ENCODE results near the gene MRPS12.
"Not testable (repeated sequence)": the region's sequence is repeated elsewhere in the genome, so short reads cannot be mapped to it uniquely, and the experiment has no call there.

MRPS12 gene

GRCh38 chr19:38922482-38922881, 8.3 kb upstream of the MRPS12 start:
- no peaks in the 10 kb centered on the region for H3K4me1 ChIP-seq (ENCODE audit: insufficient read depth, low read length)
- no peaks in the 10 kb centered on the region for H3K27me3 ChIP-seq (ENCODE audit: control insufficient read depth in 1 of 2, insufficient read depth in 2 of 2, low read length in 2 of 2)
- no peaks in the 10 kb centered on the region for H3K9me3 ChIP-seq (ENCODE audit: low read length)
- H3K9ac ChIP-seq (ENCODE audit: low read length) = no peak overlapping the region
- H3K4me3 ChIP-seq (ENCODE audit: low read depth in 1 of 2, low read length in 2 of 2) = no peak overlapping the region
- no peak overlapping the region for H3K27ac ChIP-seq (ENCODE audit: low read depth, low read length)
- H3K36me3 ChIP-seq (ENCODE audit: insufficient read depth, low read length) = peaks cover 8% of the 10 kb centered on the region

GRCh38 chr19:38924388-38924787, 6.4 kb upstream of the MRPS12 start:
- Histone ChIP-seq H3K9ac (ENCODE audit: low read length) (no peak overlapping the region), H3K4me3 (ENCODE audit: low read depth in 1 of 2, low read length in 2 of 2) (no peak overlapping the region), H3K27me3 (ENCODE audit: control insufficient read depth in 1 of 2, insufficient read depth in 2 of 2, low read length in 2 of 2) (no peaks in the 10 kb centered on the region), H3K36me3 (ENCODE audit: insufficient read depth, low read length) (peaks cover 8% of the 10 kb centered on the region), H3K9me3 (ENCODE audit: low read length) (no peaks in the 10 kb centered on the region), H3K4me1 (ENCODE audit: insufficient read depth, low read length) (peaks cover 2% of the 10 kb centered on the region), H3K27ac (ENCODE audit: low read depth, low read length) (no peak overlapping the region)

GRCh38 chr19:38928391-38929001, 2.2 kb upstream of the MRPS12 start:
- H3K27ac ChIP-seq (ENCODE audit: low read depth, low read length) = no peak overlapping the region
- peaks cover 17% of the 10 kb centered on the region for H3K36me3 ChIP-seq (ENCODE audit: insufficient read depth, low read length)
- H3K9ac ChIP-seq (ENCODE audit: low read length) = no peak overlapping the region
- H3K4me3 ChIP-seq (ENCODE audit: low read depth in 1 of 2, low read length in 2 of 2) = no peak overlapping the region
- no peaks in the 10 kb centered on the region for H3K9me3 ChIP-seq (ENCODE audit: low read length)
- no peaks in the 10 kb centered on the region for H3K27me3 ChIP-seq (ENCODE audit: control insufficient read depth in 1 of 2, insufficient read depth in 2 of 2, low read length in 2 of 2)
- H3K4me1 ChIP-seq (ENCODE audit: insufficient read depth, low read length) = peaks cover 20% of the 10 kb centered on the region

- Histone ChIP-seq H3K9me3 (ENCODE audit: low read length) (no peaks in the 10 kb centered on the region), H3K9ac (ENCODE audit: low read length) (peak within 1 kb of the TSS; percentile 64), H3K27me3 (ENCODE audit: control insufficient read depth in 1 of 2, insufficient read depth in 2 of 2, low read length in 2 of 2) (no peaks in the 10 kb centered on the region), H3K36me3 (ENCODE audit: insufficient read depth, low read length) (peaks cover 9% of the 10 kb centered on the region), H3K4me3 (ENCODE audit: low read depth in 1 of 2, low read length in 2 of 2) (peak within 1 kb of the TSS; percentile 79 to 94), H3K4me1 (ENCODE audit: insufficient read depth, low read length) (peaks cover 20% of the 10 kb centered on the region), H3K27ac (ENCODE audit: low read depth, low read length) (peak within 1 kb of the TSS; percentile 70)
These were observed 592 bp upstream of the MRPS12 start, which contains the start of gene SARS2 for GRCh38 chr19:38929929-38930775. Gene SARS2 (minus strand): TSS chr19:38930763. CDS start chr19:38930736, 27 bp downstream.

GRCh38 chr19:38931521-38931793, 713 bp downstream of the MRPS12 start:
- Histone ChIP-seq H3K9ac (ENCODE audit: low read length) (peak overlapping the region; percentile 64), H3K4me1 (ENCODE audit: insufficient read depth, low read length) (peaks cover 20% of the 10 kb centered on the region), H3K36me3 (ENCODE audit: insufficient read depth, low read length) (peaks cover 9% of the 10 kb centered on the region), H3K9me3 (ENCODE audit: low read length) (no peaks in the 10 kb centered on the region), H3K27ac (ENCODE audit: low read depth, low read length) (peak overlapping the region; percentile 70), H3K27me3 (ENCODE audit: control insufficient read depth in 1 of 2, insufficient read depth in 2 of 2, low read length in 2 of 2) (no peaks in the 10 kb centered on the region), H3K4me3 (ENCODE audit: low read depth in 1 of 2, low read length in 2 of 2) (peak overlapping the region; percentile 79 to 94)

GRCh38 chr19:38932425-38933179, 1.9 kb downstream of the MRPS12 start:
- Histone ChIP-seq H3K9ac (ENCODE audit: low read length) (no peak overlapping the region), H3K9me3 (ENCODE audit: low read length) (no peaks in the 10 kb centered on the region), H3K27me3 (ENCODE audit: control insufficient read depth in 1 of 2, insufficient read depth in 2 of 2, low read length in 2 of 2) (no peaks in the 10 kb centered on the region), H3K4me3 (ENCODE audit: low read depth in 1 of 2, low read length in 2 of 2) (no peak overlapping the region), H3K4me1 (ENCODE audit: insufficient read depth, low read length) (peaks cover 20% of the 10 kb centered on the region), H3K27ac (ENCODE audit: low read depth, low read length) (no peak overlapping the region), H3K36me3 (ENCODE audit: insufficient read depth, low read length) (peaks cover 9% of the 10 kb centered on the region)

- Histone ChIP-seq H3K4me1 (ENCODE audit: insufficient read depth, low read length) (peaks cover 20% of the 10 kb centered on the region), H3K27ac (ENCODE audit: low read depth, low read length) (no peak overlapping the region), H3K9me3 (ENCODE audit: low read length) (no peaks in the 10 kb centered on the region), H3K36me3 (ENCODE audit: insufficient read depth, low read length) (peaks cover 9% of the 10 kb centered on the region), H3K4me3 (ENCODE audit: low read depth in 1 of 2, low read length in 2 of 2) (no peak overlapping the region), H3K27me3 (ENCODE audit: control insufficient read depth in 1 of 2, insufficient read depth in 2 of 2, low read length in 2 of 2) (no peaks in the 10 kb centered on the region), H3K9ac (ENCODE audit: low read length) (no peak overlapping the region)
These were observed 2.8 kb downstream of the MRPS12 start for GRCh38 chr19:38933544-38933943.

GRCh38 chr19:38939957-38940356, 9.2 kb downstream of the MRPS12 start:
- no peak overlapping the region for H3K4me3 ChIP-seq (ENCODE audit: low read depth in 1 of 2, low read length in 2 of 2)
- H3K9me3 ChIP-seq (ENCODE audit: low read length) = no peaks in the 10 kb centered on the region
- H3K27ac ChIP-seq (ENCODE audit: low read depth, low read length) = no peak overlapping the region
- no peak overlapping the region for H3K9ac ChIP-seq (ENCODE audit: low read length)
- no peaks in the 10 kb centered on the region for H3K27me3 ChIP-seq (ENCODE audit: control insufficient read depth in 1 of 2, insufficient read depth in 2 of 2, low read length in 2 of 2)
- peaks cover 6% of the 10 kb centered on the region for H3K36me3 ChIP-seq (ENCODE audit: insufficient read depth, low read length)
- no peaks in the 10 kb centered on the region for H3K4me1 ChIP-seq (ENCODE audit: insufficient read depth, low read length)

- H3K27ac ChIP-seq (ENCODE audit: low read depth, low read length); H3K9me3 ChIP-seq (ENCODE audit: low read length); H3K4me3 ChIP-seq (ENCODE audit: low read depth in 1 of 2, low read length in 2 of 2); H3K27me3 ChIP-seq (ENCODE audit: control insufficient read depth in 1 of 2, insufficient read depth in 2 of 2, low read length in 2 of 2); H3K4me1 ChIP-seq (ENCODE audit: insufficient read depth, low read length); H3K9ac ChIP-seq (ENCODE audit: low read length): not testable (repeated sequence)
- peaks cover 16% of the 10 kb centered on the region for H3K36me3 ChIP-seq (ENCODE audit: insufficient read depth, low read length)
These were observed 10.7 kb downstream of the MRPS12 start for GRCh38 chr19:38941466-38941865.

GRCh38 chr19:38941979-38942378, 11.2 kb downstream of the MRPS12 start:
- Histone ChIP-seq H3K27me3 (ENCODE audit: control insufficient read depth in 1 of 2, insufficient read depth in 2 of 2, low read length in 2 of 2) (no peaks in the 10 kb centered on the region), H3K9me3 (ENCODE audit: low read length) (no peaks in the 10 kb centered on the region), H3K36me3 (ENCODE audit: insufficient read depth, low read length) (peaks cover 21% of the 10 kb centered on the region), H3K4me3 (ENCODE audit: low read depth in 1 of 2, low read length in 2 of 2) (no peak overlapping the region), H3K4me1 (ENCODE audit: insufficient read depth, low read length) (no peaks in the 10 kb centered on the region), H3K27ac (ENCODE audit: low read depth, low read length) (no peak overlapping the region), H3K9ac (ENCODE audit: low read length) (no peak overlapping the region)

GRCh38 chr19:38942471-38943181, 11.9 kb downstream of the MRPS12 start:
- peaks cover 23% of the 10 kb centered on the region for H3K36me3 ChIP-seq (ENCODE audit: insufficient read depth, low read length)
- H3K27ac ChIP-seq (ENCODE audit: low read depth, low read length) = no peak overlapping the region
- H3K9me3 ChIP-seq (ENCODE audit: low read length) = no peaks in the 10 kb centered on the region
- no peak overlapping the region for H3K4me3 ChIP-seq (ENCODE audit: low read depth in 1 of 2, low read length in 2 of 2)
- H3K27me3 ChIP-seq (ENCODE audit: control insufficient read depth in 1 of 2, insufficient read depth in 2 of 2, low read length in 2 of 2) = no peaks in the 10 kb centered on the region
- no peak overlapping the region for H3K9ac ChIP-seq (ENCODE audit: low read length)
- no peaks in the 10 kb centered on the region for H3K4me1 ChIP-seq (ENCODE audit: insufficient read depth, low read length)

All from muscle layer of colon (tissue), 2 donors.